SK-N-SH treated with all-trans-retinoic acid at 6 μM for 48 hours (cell line): ENCODE results near the gene TK1.
A peak's percentile ranks its signal among the peaks of the same experiment; 100 is the strongest.

Source experiments
- ATAC-seq: fragments of 200-7000 bp; cut with Tn5 transposase; 3 replicates; pipeline ENCODE4 v1.9.1; 2020; ENCODE audit warnings: mild to moderate bottlenecking, moderate library complexity
- ARNTL ChIP-seq: fragments of 450-650 bp; formaldehyde crosslinking; IDR thresholded peaks from 2 replicates; pipeline ENCODE4 v1.5.0; 2020; ENCODE audit warnings: low read depth, mild to moderate bottlenecking, moderate library complexity, borderline replicate concordance
- BACH2 ChIP-seq: fragments of 250-450 bp; sonication (Bioruptor Pico); IDR thresholded peaks from 2 replicates; pipeline ENCODE4 v1.9.0; 2021; ENCODE audit warnings: mild to moderate bottlenecking, borderline replicate concordance
- CREB5 ChIP-seq: fragments of 250-450 bp; sonication (Bioruptor Pico); IDR thresholded peaks from 2 replicates; pipeline ENCODE4 v1.5.1; 2020; ENCODE audit warnings: low read depth, mild to moderate bottlenecking, moderate library complexity
- CSDC2 ChIP-seq: fragments of 250-450 bp; sonication (Bioruptor Pico); IDR thresholded peaks from 2 replicates; pipeline ENCODE4 v1.5.0; 2020; ENCODE audit warnings: mild to moderate bottlenecking, moderate library complexity
- GLIS3 ChIP-seq: fragments of 250-450 bp; sonication (Bioruptor Pico); IDR thresholded peaks from 2 replicates; pipeline ENCODE4 v1.5.0; 2020; ENCODE audit warnings: mild to moderate bottlenecking, moderate library complexity
- ISL1 ChIP-seq: fragments of 250-450 bp; sonication (Bioruptor Pico); IDR thresholded peaks from 2 replicates; pipeline ENCODE4 v2.1.2; 2022; ENCODE audit warnings: mild to moderate bottlenecking, moderate library complexity
- OSR1 ChIP-seq: fragments of 250-450 bp; sonication (Bioruptor Pico); IDR thresholded peaks from 2 replicates; pipeline ENCODE4 v1.8.0; 2022; ENCODE audit warnings: moderate library complexity, mild to moderate bottlenecking, inconsistent platforms
- SNAI2 ChIP-seq: fragments of 250-450 bp; sonication (Bioruptor Pico); IDR thresholded peaks from 2 replicates; pipeline ENCODE4 v1.5.0; 2020; ENCODE audit warnings: mild to moderate bottlenecking, moderate library complexity
- TOX ChIP-seq: fragments of 250-450 bp; sonication (Bioruptor Pico); IDR thresholded peaks from 2 replicates; pipeline ENCODE4 v1.8.0; 2021; ENCODE audit warnings: mild to moderate bottlenecking, moderate library complexity, borderline replicate concordance
- TSHZ2 ChIP-seq: fragments of 250-450 bp; sonication (Bioruptor Pico); IDR thresholded peaks from 2 replicates; pipeline ENCODE4 v1.5.0; 2020; ENCODE audit warnings: mild to moderate bottlenecking, moderate library complexity
- ZC3H10 ChIP-seq: fragments of 250-450 bp; sonication (Bioruptor Pico); IDR thresholded peaks from 2 replicates; pipeline ENCODE4 v1.5.1; 2021; ENCODE audit warnings: mild to moderate bottlenecking, moderate library complexity
- ZFP3 ChIP-seq: fragments of 250-450 bp; sonication (Bioruptor Pico); IDR thresholded peaks from 2 replicates; pipeline ENCODE4 v1.5.0; 2020; ENCODE audit warnings: mild to moderate bottlenecking, moderate library complexity
- ZFP30 ChIP-seq: fragments of 450-650 bp; formaldehyde crosslinking; IDR thresholded peaks from 2 replicates; pipeline ENCODE4 v1.5.0; 2022; ENCODE audit warnings: mild to moderate bottlenecking, moderate library complexity
- ZNF8 ChIP-seq: fragments of 450-650 bp; formaldehyde crosslinking; IDR thresholded peaks from 2 replicates; pipeline ENCODE4 v1.5.0; 2020; ENCODE audit warnings: mild to moderate bottlenecking, moderate library complexity
- TF ChIP-seq, protein P1 (sequence below): fragments of 250-450 bp; sonication (Bioruptor Pico); IDR thresholded peaks from 2 replicates; pipeline ENCODE4 v1.5.1; 2021; ENCODE audit warnings: mild to moderate bottlenecking, moderate library complexity
- TF ChIP-seq, protein P2 (sequence below): fragments of 250-450 bp; sonication (Bioruptor Pico); IDR thresholded peaks from 2 replicates; pipeline ENCODE4 v1.8.0; 2021; ENCODE audit warnings: low read depth, mild to moderate bottlenecking, moderate library complexity, borderline replicate concordance
- TF ChIP-seq, protein P3 (sequence below): fragments of 250-450 bp; sonication (Bioruptor Pico); IDR thresholded peaks from 2 replicates; pipeline ENCODE4 v1.8.0; 2020; ENCODE audit warnings: mild to moderate bottlenecking, moderate library complexity, borderline replicate concordance

TK1 gene

DNA sequence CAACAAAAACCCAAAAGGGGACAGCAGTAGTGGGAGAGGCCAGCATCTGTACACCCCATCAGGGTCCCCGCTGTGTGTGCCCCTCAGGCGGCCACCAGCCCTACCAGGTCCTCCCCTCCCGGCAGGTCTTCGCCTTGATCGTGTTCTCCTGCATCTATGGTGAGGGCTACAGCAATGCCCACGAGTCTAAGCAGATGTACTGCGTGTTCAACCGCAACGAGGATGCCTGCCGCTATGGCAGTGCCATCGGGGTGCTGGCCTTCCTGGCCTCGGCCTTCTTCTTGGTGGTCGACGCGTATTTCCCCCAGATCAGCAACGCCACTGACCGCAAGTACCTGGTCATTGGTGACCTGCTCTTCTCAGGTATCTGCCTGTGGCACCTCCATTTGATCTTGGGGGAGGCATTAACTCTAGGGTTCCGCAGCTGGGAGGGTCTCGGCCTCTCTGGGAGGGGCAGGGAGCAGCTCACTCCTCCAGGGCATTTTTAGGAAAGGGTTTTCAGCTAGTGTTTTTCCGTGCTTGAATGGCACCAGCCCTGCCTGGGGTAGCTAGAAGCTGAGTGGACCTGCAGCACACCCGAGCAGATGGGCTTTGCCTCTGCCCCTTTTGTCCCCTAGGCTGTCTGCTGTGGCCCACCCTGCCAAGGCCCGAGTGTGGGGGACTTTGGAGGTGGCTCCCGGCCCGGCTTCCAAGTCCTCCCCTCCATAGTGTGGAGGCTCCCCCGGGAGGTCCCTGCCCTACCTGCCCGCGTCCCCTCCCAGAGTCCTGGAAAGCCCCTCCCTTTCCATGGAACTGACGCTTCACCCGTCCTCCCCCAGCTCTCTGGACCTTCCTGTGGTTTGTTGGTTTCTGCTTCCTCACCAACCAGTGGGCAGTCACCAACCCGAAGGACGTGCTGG, 15.9 kb downstream of the TK1 start:
- ATAC-seq = no peak

DNA sequence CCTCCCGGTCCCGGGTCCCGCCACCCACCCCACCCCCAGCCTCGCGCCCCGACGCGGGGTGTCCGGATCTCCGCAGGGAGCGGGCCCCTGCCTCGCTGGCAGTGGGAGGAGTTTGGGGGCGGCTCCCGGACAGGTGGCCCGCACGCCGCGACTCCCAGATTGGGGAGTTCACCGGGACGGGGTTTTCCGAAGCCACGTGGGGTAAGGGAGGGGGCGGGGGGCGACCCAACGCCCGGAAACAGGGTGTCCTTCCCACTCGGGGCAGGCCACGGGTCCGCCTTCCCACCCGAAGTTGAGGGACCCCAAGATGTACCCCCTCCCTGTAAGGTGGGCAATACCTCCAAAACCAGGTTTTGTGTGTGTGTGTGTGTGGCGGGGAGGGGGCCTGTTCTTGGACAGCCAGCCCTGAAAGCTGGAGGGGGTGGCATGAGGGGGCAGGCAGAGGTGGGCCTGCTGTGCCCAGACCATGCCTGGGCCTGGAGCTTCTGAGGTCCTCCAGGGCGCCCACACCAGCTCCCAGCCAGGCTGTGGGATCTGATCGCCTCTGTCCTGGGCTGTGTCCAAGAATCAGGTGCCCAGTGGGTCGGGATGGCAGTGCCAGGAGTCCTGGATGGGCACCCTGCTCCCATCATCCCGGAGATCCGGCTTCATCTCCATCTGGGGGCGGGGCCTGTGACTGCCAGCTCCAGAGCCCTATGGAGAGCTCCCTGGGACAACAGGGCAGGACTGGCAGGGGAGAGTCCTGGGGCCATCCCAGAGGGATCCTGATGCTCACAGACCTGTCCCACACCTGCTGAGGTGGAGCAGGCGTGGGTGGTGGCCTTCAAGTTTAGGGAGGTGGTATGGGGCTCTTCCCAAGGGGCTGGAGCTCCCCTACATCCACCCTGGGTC, 17.7 kb downstream of the TK1 start:
- TF ChIP-seq GLIS3 (CRISPR knock-in tag) (no peak), ZNF8 (no peak), ISL1 (CRISPR knock-in tag) (no peak), TSHZ2 (CRISPR knock-in tag) (no peak), BACH2 (CRISPR knock-in tag) (no peak), CSDC2 (CRISPR knock-in tag) (no peak), ZC3H10 (no peak), ZFP30 (no peak), OSR1 (CRISPR knock-in tag) (no peak), CREB5 (CRISPR knock-in tag) (no peak), ZFP3 (CRISPR knock-in tag) (no peak)
- TF ChIP-seq, protein P1, sequence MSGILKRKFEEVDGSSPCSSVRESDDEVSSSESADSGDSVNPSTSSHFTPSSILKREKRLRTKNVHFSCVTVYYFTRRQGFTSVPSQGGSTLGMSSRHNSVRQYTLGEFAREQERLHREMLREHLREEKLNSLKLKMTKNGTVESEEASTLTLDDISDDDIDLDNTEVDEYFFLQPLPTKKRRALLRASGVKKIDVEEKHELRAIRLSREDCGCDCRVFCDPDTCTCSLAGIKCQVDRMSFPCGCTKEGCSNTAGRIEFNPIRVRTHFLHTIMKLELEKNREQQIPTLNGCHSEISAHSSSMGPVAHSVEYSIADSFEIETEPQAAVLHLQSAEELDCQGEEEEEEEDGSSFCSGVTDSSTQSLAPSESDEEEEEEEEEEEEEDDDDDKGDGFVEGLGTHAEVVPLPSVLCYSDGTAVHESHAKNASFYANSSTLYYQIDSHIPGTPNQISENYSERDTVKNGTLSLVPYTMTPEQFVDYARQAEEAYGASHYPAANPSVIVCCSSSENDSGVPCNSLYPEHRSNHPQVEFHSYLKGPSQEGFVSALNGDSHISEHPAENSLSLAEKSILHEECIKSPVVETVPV (CRISPR knock-in tag) = no peak
- TF ChIP-seq, protein P2, sequence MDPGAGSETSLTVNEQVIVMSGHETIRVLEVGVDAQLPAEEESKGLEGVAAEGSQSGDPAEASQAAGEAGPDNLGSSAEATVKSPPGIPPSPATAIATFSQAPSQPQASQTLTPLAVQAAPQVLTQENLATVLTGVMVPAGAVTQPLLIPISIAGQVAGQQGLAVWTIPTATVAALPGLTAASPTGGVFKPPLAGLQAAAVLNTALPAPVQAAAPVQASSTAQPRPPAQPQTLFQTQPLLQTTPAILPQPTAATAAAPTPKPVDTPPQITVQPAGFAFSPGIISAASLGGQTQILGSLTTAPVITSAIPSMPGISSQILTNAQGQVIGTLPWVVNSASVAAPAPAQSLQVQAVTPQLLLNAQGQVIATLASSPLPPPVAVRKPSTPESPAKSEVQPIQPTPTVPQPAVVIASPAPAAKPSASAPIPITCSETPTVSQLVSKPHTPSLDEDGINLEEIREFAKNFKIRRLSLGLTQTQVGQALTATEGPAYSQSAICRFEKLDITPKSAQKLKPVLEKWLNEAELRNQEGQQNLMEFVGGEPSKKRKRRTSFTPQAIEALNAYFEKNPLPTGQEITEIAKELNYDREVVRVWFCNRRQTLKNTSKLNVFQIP (CRISPR knock-in tag) = no peak
- peak; percentile 90 for ATAC-seq

More for the DNA sequence above, 15.9 kb downstream of the TK1 start:
- TF ChIP-seq ARNTL = no peak

DNA sequence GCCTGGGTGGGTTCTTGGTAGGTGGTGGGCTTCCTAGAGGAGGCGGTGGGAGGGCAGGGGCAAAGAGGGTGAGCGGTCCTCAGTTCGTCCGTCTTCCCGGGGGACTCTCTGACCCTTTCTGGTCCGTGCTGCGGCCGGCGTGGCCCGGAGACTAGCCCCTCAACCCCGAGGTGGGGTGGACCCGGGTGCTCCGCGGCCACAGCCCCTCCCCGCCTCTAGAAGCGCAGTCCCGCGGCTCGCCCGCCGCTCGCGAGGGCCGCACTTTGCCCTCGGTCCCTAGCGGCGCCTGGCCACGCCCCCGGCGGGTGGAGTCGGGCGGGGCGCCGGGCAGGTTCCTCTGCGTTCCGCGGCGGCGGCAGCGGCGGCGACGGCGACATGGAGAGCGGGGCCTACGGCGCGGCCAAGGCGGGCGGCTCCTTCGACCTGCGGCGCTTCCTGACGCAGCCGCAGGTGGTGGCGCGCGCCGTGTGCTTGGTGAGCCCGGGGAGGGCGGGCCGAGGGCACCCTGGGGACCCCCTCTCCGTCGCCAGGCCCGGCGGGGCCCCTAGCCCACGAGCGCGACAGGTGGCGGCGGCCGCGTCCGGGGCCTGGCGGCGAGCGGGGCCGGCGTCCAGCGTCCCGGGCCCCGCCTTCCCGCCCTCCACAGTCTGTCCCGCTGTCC, 18.5 kb downstream of the TK1 start, which contains the start of gene SYNGR2:
Gene SYNGR2, plus strand, starts transcription at position 340 of the 661 bp plus-strand sequence. Its CDS starts 36 bp downstream, at position 376.
- peak; percentile 71 for ATAC-seq
- TF ChIP-seq SNAI2 (CRISPR knock-in tag) = peak; percentile 63; the same call in 1 of the 2 replicates
- TF ChIP-seq, protein P3, sequence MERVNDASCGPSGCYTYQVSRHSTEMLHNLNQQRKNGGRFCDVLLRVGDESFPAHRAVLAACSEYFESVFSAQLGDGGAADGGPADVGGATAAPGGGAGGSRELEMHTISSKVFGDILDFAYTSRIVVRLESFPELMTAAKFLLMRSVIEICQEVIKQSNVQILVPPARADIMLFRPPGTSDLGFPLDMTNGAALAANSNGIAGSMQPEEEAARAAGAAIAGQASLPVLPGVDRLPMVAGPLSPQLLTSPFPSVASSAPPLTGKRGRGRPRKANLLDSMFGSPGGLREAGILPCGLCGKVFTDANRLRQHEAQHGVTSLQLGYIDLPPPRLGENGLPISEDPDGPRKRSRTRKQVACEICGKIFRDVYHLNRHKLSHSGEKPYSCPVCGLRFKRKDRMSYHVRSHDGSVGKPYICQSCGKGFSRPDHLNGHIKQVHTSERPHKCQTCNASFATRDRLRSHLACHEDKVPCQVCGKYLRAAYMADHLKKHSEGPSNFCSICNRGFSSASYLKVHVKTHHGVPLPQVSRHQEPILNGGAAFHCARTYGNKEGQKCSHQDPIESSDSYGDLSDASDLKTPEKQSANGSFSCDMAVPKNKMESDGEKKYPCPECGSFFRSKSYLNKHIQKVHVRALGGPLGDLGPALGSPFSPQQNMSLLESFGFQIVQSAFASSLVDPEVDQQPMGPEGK (CRISPR knock-in tag) = peak; percentile 22; the same call in 1 of the 2 replicates
- TF ChIP-seq TOX (CRISPR knock-in tag) = no peak
